Measurements from ENCODE around the gene SGMS1.

DNA sequence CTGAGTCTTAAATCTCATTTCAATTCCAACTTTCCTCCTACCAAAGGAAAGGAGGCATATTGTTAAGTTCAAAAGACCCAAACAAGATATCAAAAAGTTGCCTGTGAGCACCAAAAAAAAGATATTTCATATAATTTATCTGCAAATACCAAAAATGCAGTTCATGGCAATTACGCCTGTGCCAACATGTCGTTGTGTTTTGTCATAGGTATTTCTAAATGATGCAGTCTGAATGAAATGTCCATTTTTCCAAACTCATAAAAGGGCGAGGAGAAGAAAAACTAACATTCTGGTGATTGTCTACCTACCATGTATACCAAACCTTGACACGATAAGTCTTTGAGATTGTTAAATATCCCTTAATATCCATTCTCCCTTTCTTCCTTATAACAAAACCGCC is 109.8 kb downstream of the SGMS1 start:
- TF ChIP-seq, protein P1, sequence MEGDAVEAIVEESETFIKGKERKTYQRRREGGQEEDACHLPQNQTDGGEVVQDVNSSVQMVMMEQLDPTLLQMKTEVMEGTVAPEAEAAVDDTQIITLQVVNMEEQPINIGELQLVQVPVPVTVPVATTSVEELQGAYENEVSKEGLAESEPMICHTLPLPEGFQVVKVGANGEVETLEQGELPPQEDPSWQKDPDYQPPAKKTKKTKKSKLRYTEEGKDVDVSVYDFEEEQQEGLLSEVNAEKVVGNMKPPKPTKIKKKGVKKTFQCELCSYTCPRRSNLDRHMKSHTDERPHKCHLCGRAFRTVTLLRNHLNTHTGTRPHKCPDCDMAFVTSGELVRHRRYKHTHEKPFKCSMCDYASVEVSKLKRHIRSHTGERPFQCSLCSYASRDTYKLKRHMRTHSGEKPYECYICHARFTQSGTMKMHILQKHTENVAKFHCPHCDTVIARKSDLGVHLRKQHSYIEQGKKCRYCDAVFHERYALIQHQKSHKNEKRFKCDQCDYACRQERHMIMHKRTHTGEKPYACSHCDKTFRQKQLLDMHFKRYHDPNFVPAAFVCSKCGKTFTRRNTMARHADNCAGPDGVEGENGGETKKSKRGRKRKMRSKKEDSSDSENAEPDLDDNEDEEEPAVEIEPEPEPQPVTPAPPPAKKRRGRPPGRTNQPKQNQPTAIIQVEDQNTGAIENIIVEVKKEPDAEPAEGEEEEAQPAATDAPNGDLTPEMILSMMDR (IDR thresholded peaks at IDR 0.05; ENCODE audit: insufficient read depth, low read length, poor library complexity, severe bottlenecking), result no peak
- no peak for TF ChIP-seq EZH2phosphoT487 (conservative IDR thresholded peaks at IDR 0.05; ENCODE audit: low read length)
